Stimulated activated CD8-positive, alpha-beta memory T cell treated with anti-CD3 and anti-CD28 coated beads, Interleukin-7, amount 100 ng/mL, for 4 hours (primary cell): ENCODE results near the gene EFCAB8.

Experiments
- DNase-seq, 2 donors: peaks; one replicate each; pipeline ENCODE4 v3.0.0-alpha.2; 2020; ENCODE audit warnings: low read depth in 2 of 2

The EFCAB8 gene

DNA sequence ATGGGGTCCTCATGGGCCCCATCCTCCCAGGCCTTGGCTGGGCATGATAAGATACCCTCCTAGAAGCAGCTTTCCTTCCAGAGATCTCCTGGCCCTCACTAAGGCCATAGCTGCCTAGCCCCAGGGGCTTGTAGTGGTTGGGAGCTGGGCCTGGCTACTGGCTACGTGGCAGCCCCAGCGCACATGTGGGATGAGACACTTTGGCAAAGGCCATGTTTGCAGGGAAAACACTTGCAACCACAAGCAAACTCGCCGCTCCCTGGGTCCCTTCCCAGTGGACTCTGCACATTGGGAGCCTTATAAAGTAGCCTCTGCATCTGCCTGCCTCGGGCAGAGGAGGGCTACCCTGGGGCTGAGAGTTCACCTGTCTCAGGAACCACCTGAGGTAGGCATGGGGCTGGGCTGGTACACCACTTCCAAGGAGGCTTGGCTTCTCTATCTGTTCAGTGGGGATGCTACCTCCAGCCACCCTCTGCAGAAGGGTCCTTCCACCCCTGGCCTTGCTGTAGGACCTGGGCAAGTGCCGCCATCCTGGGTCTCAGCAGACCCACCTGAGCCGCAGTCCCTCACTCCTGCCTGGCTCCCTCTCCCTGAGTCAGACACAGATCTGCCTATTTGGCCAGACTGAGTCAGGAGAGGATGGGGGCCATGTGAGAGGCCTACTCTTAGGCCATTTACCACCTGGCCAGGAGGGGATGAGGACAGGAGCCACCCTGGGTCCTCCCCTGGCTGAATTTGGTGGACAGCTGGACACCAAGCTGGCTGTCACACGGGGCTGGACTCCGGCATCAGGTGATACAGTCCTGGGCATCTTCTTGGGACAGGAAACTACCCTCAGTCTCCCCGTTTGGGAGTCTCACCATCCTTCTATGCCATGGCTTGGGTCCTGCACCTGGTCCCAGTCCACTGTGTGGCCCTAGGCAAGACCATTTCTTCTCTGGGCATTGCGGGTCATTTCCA lies 148.9 kb downstream of the EFCAB8 start, which contains the start of gene BPIFB2:
TSS of gene BPIFB2 (plus strand) at position 329 of the 960 bp plus-strand sequence. CDS start 871 bp downstream, outside the sequence.
- DNase-seq: no peak

DNA sequence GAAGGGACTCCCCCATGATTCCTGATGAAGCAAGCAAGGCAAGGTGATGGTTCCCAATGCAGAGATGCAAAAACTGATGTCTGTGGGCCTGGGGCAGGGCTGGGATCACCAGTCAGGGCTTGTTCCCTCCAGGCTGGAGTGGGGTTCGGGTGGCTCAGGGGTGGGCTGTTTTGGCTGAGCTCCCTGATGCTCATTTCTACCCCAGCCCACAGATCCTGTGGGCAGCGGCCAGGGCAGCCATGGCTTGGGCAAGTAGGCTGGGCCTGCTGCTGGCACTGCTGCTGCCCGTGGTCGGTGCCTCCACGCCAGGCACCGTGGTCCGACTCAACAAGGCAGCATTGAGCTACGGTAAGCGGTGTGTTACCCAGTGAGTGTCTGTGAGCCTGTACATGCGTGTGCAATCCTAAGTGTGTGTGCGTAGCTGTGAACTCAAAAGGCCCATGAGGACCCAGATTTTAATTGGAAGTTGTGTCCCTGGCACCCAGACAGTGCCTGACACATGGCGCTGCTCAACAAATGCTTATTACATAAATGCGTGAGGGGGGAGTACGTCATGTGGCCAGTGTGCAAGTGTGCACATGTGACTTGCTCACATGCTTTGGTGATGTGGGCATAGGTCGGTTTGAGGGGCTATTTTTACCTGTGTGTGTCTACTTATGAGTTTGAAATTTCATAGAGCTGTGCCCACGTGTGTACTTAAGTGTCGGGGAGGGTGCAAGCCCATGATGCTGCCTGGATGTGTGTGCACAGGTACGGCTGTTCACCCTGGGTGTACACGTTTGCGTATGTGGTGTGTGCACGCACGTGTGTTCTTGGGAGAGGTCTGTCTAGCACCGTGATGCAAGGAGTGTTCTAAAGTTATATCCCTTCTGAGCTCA lies 149.9 kb downstream of the EFCAB8 start:
- DNase-seq: no peak

DNA sequence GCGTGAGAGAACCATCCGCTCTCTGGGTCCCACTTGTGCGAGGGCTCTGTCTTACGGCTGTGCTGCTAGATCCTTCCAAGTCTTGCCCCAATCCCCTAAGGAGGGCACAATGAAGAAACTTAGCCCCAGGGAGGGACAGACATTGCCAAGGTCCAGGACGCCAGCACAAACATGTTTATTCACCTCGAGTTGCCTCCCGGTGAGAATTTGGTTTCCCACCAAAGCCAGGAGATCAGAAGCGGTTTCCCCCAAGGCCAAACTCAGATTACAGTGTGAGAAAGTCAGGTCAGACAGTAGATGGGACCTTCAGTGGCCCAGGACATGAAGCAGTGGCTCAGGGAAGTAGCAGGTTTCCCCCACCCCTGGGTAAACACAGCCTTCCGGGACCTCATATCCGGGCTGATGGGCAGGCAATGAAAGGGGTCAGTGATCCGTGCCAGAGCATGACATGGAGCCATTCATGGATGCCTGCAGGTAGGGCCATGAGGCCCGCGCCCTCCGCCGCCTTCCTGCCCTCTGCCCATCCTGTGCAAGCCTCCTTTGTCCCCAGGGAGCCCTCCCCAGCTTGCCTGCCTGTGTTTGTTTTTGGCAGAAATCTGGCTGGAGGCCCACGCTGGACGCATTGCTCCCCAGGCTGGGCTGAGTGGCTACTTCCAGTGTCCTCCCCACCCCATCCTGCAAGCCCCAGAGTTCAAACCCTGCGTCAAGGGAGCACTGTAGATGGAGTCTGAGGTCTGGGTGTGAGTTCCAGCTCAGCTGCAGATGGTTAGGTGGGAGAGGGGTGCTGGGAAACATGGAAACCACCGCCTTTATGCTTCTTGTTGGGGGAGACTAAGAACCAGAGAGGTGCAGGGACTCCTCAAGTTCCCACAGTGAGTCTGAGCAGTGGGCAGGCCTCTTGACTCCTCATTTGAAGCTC lies 150.8 kb downstream of the EFCAB8 start:
- DNase-seq: no peak

DNA sequence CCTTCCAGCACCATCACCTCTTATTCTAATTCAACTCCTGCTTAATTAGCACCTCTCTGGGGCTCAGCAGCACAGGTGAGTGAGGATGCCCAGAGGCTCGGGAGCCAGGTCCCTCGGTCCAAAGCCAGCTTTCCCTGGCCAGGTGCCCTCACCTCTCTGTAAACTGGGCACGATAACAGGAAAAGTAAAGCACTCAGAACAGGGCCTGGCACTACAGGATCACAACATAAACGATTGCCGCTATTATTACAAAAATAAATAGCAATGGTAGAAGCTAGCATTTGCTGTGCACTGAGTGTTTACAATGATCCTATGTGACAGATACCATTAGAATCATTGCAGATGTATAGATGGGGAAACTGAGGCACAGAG lies 151.4 kb downstream of the EFCAB8 start:
- no peak for DNase-seq

DNA sequence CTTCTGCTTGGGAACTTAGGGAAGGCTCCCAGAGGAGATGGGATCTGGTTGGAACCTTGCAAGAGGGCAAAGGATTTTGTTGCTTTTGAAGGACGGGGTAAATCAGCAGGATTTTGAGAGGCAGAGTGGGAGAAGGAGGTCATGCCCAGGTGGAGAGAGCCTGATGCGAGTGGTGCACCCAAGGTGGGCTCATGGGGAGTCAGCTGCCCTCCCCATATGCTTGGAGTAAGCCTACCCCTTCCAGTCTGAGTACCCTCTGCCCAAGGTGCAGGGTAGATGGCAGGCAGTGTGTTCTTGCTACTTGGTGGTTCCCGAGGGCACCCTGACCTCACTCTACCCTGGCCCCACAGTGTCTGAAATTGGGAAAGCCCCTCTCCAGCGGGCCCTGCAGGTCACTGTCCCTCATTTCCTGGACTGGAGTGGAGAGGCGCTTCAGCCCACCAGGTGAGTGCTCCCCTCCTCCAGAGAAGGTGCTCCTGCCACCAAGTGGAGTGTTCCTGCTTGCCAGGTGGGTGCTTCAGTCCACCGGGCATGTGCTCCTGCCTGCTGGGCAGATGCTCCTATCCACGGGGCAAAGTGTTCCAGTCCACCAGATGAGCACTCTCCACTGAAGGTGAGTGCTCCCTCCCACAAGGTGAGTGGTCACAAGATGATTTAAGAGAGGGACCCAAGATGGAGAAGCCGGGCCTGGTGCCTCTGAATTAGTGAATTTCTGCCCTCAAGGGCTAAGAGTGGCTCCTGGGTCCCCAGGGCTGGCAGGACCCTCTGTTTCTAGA lies 152.1 kb downstream of the EFCAB8 start:
- DNase-seq: no peak
